Tibial nerve (tissue), 4 donors: ENCODE data around the gene CUEDC1. TPM values are rescaled to one million over a fixed set of nuclear protein-coding genes. Genes with fewer than 3 reads are reported as not detected.
"Not testable (repeated sequence)": the region's sequence is repeated elsewhere in the genome, so short reads cannot be mapped to it uniquely, and the experiment has no call there.

Source experiments
- DNase-seq, 2 donors: peaks; one replicate each; pipeline ENCODE4 v3.0.0-alpha.2; 2019; ENCODE audit warnings: low spot score in 2 of 2
- H3K27ac ChIP-seq, 4 donors: fragments of 200-600 bp; sonication (generic) in 3 of 4; one replicate each; pipeline ENCODE4 v1.5.1; 2017 to 2019; ENCODE audit warnings: mild to moderate bottlenecking in 1 of 4
- H3K27me3 ChIP-seq, 2 donors: fragments of 200-600 bp; sonication (generic) in 1 of 2; one replicate each; pipeline versions ENCODE4 v1.5.1 to v1.6.0; 2017 to 2019
- H3K36me3 ChIP-seq, 3 donors: fragments of 200-600 bp; sonication (generic); one replicate each; pipeline ENCODE4 v1.5.1; 2018 to 2019
- H3K4me1 ChIP-seq, 4 donors: fragments of 200-600 bp; sonication (generic) in 3 of 4; one replicate each; pipeline ENCODE4 v1.5.1; 2017 to 2019
- H3K4me3 ChIP-seq, 4 donors: fragments of 200-600 bp; sonication (generic) in 3 of 4; one replicate each; pipeline ENCODE4 v1.5.1; 2017 to 2019; ENCODE audit warnings: mild to moderate bottlenecking in 1 of 4, moderate library complexity in 1 of 4
- H3K9me3 ChIP-seq, 4 donors: fragments of 200-600 bp; sonication (generic) in 3 of 4; one replicate each; pipeline ENCODE4 v1.5.1; 2017 to 2019
- CTCF ChIP-seq, 5 experiments: fragments of 200-600 bp in 3 of 5; fragments of 450-650 bp in 2 of 5; sonication (generic) in 3 of 5; IDR thresholded peaks; one replicate each; pipeline ENCODE4 v1.5.1; 2016 to 2019; ENCODE audit warnings: antibody characterized with exemption in 5 of 5, mild to moderate bottlenecking in 3 of 5, moderate library complexity in 2 of 5
- EP300 ChIP-seq, 2 donors: sonication (generic); formaldehyde crosslinking; IDR thresholded peaks; one replicate each; pipeline ENCODE4 v1.6.1; 2017; ENCODE audit warnings: antibody characterized with exemption in 2 of 2, mild to moderate bottlenecking in 1 of 2
- POLR2A ChIP-seq, 2 donors: fragments of 450-650 bp; IDR thresholded peaks; one replicate each; pipeline ENCODE4 v1.6.1; 2017; ENCODE audit warnings: antibody characterized with exemption in 2 of 2, mild to moderate bottlenecking in 2 of 2, moderate library complexity in 2 of 2
- WGBS, 2 donors: methylation state at CpG; one replicate each; pipeline ENCODE4 v1.1.5; 2018; 5-methylcytosine and 5-hydroxymethylcytosine counted together
- total RNA-seq, 4 donors: library from RNA; depleted of rRNA; stranded (reverse); fragments of >200 nt; gene quantifications; one replicate each; pipeline ENCODE4 v1.1.0, GENCODE V29; 2016

CUEDC1 gene
- total RNA-seq, 4 donors from 2014 or later = 32.1 to 55.5 (median 38.8) TPM

GRCh38 chr17:57966246-57966645 is 11.0 kb upstream of the CUEDC1 start:
- H3K4me3 ChIP-seq = no peak overlapping the region
- H3K27me3 ChIP-seq = no peaks in the 10 kb centered on the region
- H3K36me3 ChIP-seq = peaks cover 0 to 4% (median 0%) of the 10 kb centered on the region in 3 donors
- WGBS, 2 donors = 81 to 91% methylated on average over 5 of the region's 5 CpGs
- TF ChIP-seq POLR2A (IDR thresholded peaks at IDR 0.05) = no peak
- TF ChIP-seq EP300 (IDR thresholded peaks at IDR 0.05) = no peak
- TF ChIP-seq CTCF (IDR thresholded peaks at IDR 0.05) = no peak
- no peaks in the 10 kb centered on the region for H3K9me3 ChIP-seq
- H3K27ac ChIP-seq = no peak overlapping the region
- DNase-seq = no peak
- H3K4me1 ChIP-seq = no peaks in the 10 kb centered on the region

- Histone ChIP-seq H3K36me3 (no peaks in the 10 kb centered on the region), H3K4me1 (no peaks in the 10 kb centered on the region), H3K27me3 (no peaks in the 10 kb centered on the region), H3K27ac (no peak overlapping the region), H3K9me3 (no peaks in the 10 kb centered on the region), H3K4me3 (no peak overlapping the region)
- 85 to 88% methylated on average over 24 to 26 of the region's 26 CpGs for WGBS, 2 donors
- no peak for DNase-seq
- TF ChIP-seq EP300 (IDR thresholded peaks at IDR 0.05) (no peak), POLR2A (IDR thresholded peaks at IDR 0.05) (no peak), CTCF (IDR thresholded peaks at IDR 0.05) (no peak)
Measured at GRCh38 chr17:57965521-57966160, 10.4 kb upstream of the CUEDC1 start.

- no peaks in the 10 kb centered on the region for H3K27me3 ChIP-seq
- no peaks in the 10 kb centered on the region for H3K36me3 ChIP-seq
- no peaks in the 10 kb centered on the region for H3K4me1 ChIP-seq
- H3K4me3 ChIP-seq = no peak overlapping the region
- WGBS, 2 donors = 95% methylated on average over 6 of the region's 6 CpGs
- no peak for DNase-seq
- TF ChIP-seq EP300 (IDR thresholded peaks at IDR 0.05) = no peak
- no peak for TF ChIP-seq CTCF (IDR thresholded peaks at IDR 0.05)
- TF ChIP-seq POLR2A (IDR thresholded peaks at IDR 0.05) = no peak
- no peak overlapping the region for H3K27ac ChIP-seq
- no peaks in the 10 kb centered on the region for H3K9me3 ChIP-seq
Measured at GRCh38 chr17:57963149-57963511, 7.9 kb upstream of the CUEDC1 start.

GRCh38 chr17:57962279-57963148 is 7.3 kb upstream of the CUEDC1 start:
- Histone ChIP-seq H3K4me1 (no peaks in the 10 kb centered on the region), H3K9me3 (no peaks in the 10 kb centered on the region), H3K27ac (no peak overlapping the region), H3K4me3 (no peak overlapping the region), H3K36me3 (no peaks in the 10 kb centered on the region), H3K27me3 (no peaks in the 10 kb centered on the region)
- WGBS, 2 donors = 65 to 72% methylated on average over 8 of the region's 8 CpGs
- DNase-seq = no peak
- no peak for TF ChIP-seq POLR2A (IDR thresholded peaks at IDR 0.05)
- no peak for TF ChIP-seq EP300 (IDR thresholded peaks at IDR 0.05)
- no peak for TF ChIP-seq CTCF (IDR thresholded peaks at IDR 0.05)

- Histone ChIP-seq H3K4me3 (no peak overlapping the region), H3K27me3 (no peaks in the 10 kb centered on the region), H3K9me3 (no peaks in the 10 kb centered on the region), H3K36me3 (no peaks in the 10 kb centered on the region), H3K27ac (no peak overlapping the region), H3K4me1 (peaks cover 0 to 12% (median 8%) of the 10 kb centered on the region in 4 donors)
- TF ChIP-seq EP300 (IDR thresholded peaks at IDR 0.05) (no peak), POLR2A (IDR thresholded peaks at IDR 0.05) (no peak), CTCF (IDR thresholded peaks at IDR 0.05) (no peak)
- 90 to 92% methylated on average over 6 of the region's 6 CpGs for WGBS, 2 donors
- DNase-seq = no peak
Measured at GRCh38 chr17:57959929-57960328, 4.7 kb upstream of the CUEDC1 start.

GRCh38 chr17:57958391-57958790 is 3.2 kb upstream of the CUEDC1 start:
- peaks cover 3 to 23% (median 17%) of the 10 kb centered on the region in 4 donors for H3K4me1 ChIP-seq
- H3K27ac ChIP-seq, H3K4me3 ChIP-seq, H3K9me3 ChIP-seq, H3K27me3 ChIP-seq, DNase-seq, H3K36me3 ChIP-seq: not testable (repeated sequence)
- 94 to 98% methylated on average over 15 of the region's 15 CpGs for WGBS, 2 donors
